ENCODE data around the gene ZNF507.
"Not testable (repeated sequence)": the region's sequence is repeated elsewhere in the genome, so short reads cannot be mapped to it uniquely, and the experiment has no call there.

Gene ZNF507

DNA sequence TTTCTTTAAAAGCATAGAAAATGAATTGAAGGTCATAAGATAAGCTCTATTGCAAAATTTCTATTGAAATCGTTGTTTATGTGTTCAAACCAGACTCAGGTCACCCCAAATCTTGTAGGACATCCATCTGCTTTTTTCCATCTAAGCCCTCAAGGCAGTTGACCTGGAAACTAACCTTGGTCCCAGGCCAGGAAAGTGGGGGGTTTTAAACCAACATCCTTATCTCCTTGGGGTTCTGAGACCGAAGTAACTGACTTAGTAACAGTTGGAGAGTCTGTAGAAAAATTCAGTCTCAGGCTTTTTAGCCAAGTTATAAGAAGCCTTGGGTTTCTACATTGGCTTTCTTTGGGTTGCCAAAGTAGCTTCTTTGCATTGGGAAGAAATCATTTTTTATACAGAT, 23.4 kb downstream of the ZNF507 start:
- no peak for DNase-seq

DNA sequence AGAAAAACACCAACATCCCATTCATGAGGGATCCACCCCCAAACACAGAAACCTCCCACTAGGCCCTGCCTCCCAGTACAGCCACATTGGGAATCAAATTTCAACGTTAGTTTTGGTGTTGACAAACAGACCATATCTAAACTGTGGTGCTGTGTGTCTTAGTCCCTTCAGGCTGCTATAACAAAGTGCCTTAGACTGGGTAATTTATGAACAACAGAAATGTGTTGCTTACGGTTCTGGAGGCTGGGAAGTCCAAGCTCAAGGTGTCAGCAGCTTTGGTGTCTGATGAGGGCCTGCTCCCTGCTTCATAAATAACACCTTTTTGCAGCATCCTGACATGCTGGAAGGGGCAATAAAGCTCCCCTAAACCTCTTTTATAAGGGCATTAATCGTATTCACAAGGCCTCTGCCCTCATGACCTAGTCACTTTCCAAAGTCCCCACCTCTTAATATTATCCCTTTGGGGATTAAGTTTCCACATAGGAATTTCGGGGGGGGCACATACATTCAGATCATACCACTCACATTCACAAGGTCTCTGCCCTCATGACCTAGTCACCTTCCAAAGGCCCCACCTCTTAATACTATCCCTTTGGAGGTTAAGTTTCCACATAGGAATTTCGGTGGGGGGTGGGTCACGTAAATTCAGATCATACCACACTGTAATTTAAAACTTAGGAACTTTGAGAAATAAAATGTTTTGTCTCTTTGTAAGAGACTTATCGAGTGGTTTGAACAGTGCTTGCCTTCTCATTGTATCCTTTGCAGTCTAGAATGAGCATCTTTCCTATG, 27.5 kb downstream of the ZNF507 start:
- DNase-seq = peak; percentile 70

DNA sequence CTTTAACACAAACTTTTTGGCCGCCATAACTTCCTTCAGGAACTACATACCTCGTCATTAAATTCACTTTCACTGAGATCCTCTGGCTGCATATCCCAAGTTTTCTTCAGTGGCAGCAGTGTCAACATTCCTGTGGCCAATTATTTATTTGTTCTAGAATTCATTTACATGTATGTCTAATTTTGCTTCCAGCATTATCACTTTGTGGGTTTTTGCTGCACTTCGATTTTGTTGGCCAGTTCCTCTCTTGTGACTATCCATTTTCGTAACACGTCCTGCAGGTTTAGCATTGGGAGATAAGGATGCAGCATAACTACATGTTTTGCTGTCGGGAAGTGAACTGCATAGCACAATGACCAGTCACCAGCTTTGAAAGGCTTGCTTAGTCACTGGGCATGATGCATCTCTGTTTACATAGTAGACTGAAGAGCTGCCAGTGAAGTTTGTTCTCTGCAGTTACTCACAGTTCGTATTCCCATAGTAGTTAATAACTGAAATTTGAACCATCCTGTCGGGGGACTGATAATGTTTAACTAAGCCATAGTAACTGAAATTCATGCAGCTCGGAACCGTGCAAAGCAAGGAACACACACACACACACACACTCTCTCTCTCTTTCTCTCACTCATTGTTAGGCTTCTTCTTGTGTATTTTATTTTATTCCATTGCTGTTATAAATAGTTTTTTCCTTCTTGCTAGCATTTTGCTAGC, 28.3 kb downstream of the ZNF507 start:
- DNase-seq = peak; percentile 99

DNA sequence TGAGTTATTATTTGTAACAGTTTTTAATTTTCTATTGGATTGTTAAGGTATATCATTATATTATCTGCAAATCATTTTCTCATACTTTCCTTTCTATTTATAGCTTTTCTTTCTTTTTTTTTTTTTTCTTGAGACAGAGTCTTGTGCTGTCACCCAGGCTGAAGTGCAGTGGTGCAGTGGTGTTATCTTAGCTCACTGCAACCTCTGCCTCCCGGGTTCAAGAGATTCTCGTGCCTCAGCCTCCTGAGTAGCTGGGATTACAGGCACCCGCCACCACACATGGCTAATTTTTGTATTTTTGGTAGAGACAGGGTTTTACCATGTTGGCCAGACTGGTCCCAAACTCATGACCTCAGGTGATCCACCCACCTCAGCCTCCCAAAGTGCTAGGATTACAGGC, 29.0 kb downstream of the ZNF507 start:
- DNase-seq = not testable (repeated sequence)

DNA sequence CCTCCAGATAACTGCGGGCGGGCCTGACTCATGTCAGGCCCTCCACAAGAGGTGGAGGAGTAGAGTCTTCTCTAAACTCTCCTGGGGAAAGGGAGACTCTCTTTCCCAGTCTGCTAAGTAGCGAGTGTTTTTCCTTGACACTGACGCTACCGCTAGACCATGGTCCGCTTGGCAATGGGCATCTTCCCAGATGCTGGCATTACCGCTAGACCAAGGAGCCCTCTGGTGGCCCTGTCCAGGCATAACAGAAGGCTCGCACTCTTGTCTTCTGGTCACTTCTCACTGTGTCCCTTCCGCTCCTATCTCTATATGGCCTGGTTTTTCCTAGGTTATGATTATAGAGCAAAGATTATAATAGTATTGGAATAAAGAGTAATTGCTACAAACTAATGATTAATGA, 31.7 kb downstream of the ZNF507 start:
- peak; percentile 6 for DNase-seq

DNA sequence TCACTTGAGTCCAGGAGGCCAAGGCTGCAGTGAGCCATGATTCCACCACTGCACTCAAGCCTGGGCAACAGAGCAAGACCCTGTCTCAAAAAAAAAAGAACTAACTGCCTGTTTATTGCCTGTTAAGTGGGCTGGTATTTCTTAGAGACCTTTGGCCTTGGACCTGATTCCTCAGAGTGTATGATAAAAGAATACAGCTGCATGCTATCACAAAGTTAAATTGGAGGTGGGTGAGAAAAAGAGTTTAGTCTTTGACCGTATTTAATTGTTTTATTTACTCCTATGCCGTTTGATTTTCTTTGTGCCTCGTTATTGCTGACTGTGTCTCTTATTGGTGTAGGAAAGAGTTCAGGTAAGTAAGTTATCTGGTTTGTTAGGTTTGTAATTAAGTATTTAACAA, 34.9 kb downstream of the ZNF507 start:
- DNase-seq = no peak

DNA sequence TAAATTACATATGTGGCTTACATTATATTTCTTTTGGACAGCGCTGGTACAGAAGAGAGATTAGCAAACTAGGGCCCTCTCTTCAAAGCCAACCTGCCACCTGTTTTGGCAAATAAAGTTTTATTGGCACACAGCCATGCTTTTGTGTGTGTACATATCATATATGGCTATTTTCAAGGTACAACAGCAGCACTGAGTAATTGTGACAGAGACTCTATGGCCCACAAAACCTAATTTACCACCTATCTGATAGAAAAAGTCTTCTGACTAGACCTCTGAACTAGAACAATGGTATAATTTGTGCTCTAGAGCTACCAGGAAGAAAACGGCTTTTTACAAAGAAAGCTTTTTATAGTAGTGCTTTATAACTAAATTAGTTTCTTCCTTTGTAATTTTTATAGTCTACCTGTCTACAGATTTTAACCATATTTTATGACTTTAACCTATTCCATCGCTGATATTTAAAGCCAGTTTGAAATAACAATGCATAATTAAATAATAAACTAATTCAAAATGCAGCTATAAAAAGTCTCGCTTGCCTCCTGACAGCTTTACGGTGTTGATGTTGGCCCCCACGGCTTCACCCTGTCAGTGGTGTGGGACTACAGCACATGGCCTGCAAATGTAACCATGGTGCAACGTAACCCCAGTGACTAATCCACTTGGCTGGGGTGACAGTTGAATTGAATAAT, 42.4 kb downstream of the ZNF507 start:
- DNase-seq = peak; percentile 37

DNA sequence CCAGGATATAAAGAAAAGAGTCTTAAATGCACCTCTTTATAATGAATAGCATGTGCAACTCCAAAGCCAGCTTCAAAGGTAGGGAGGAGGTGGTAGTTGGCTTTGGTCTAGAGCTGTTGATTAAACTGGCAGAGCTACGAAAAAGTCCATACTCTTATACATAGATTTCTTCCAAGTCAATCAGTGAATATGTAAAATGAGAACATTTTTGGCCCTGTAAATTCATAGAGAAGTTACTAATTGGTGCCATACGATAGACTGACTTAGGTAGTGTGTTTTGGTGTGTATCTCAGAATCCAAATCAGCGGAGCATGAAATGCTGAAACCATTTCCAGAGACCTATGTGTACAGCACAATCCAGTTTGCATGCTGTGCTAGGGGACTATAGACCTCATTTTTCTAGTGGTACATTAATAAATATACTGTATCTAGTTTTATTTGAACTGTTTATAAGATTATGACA, 43.0 kb downstream of the ZNF507 start:
- no peak for DNase-seq

DNA sequence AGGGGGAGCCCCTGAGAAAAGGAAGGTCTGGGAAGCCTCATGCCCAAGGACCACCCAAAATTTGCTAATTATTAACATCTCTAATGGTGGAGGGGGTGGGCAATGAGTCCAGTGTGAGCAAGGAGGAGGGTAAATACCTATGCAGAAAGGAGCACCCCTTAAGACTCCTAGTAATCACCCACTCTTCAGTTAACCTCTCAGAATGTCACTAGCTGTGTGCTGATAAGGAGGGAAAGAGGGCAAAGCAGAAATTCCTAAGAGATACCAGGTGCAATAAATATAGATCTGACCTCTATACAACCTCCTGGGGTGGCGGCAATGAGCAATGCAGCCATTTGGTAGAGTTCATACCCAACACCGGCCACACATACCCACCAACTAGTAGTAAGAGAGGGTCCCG, 47.5 kb downstream of the ZNF507 start:
- DNase-seq = no peak

DNA sequence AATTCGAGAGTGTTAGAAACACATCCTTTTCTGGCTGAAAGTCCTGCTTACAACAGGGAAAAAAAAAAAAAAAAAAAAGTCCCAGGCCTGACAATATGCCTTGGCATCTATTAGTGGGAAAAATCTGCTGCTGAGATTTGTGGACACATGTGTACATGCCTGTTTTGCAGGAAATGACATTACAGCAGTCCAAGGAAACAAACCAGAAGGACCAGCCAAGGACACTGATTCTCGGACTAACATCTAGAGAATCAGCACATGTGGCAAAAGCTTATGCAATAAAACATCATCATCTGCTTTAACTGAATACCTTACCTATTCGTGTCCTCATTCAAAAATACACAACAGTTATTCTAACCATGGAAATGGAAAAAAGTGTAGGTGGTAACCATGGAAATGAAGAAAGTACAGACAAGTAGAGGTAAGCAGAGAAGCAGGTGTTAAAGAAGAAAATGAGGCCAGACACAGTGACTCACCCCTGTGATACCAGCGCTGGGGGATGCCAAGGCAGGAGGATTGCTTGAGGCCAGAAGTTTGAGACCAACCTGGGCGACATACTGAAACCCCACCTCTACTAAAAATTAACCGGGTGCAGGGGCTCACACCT, 50.7 kb downstream of the ZNF507 start:
- DNase-seq = no peak

DNA sequence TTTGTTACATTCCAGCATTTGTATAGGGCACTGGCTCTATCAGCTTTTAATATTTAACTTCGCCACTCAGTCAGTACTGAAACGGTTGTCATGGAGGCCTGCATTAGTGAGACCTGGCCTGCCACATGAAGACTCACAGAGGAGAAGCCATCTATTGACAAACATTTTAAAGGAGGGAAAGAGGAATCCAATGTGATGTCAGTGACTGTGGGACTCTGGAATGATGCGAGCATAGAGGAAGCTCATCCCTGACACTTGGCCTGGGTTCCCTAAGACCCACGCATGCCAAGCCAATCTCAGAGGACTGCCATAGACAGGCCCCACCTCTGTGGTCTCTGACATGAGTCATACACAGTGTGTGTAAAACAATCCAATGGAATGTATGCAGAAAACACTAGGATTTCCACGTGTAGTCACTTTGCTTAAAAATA, 52.3 kb downstream of the ZNF507 start:
- peak; percentile 83 for DNase-seq

DNA sequence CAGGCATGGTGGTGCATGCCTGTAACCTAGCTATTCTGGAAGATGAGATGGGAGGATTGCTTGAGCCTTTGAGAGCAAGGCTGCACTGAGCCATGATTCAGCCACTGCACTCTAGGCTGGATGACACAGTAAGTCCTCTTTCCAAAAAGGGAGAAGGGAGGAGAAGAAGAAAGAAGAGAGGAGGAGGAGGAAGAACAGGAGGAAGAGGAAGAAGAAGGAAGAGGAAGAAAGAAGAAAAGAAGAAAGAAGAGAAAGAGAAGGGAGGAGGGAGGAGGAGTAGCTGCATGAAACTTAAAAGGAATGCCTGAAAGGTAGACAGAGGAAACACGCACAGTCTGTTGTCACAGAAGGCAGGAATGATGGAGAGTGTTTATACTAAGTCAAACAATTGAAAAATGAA, 56.6 kb downstream of the ZNF507 start:
- no peak for DNase-seq

DNA sequence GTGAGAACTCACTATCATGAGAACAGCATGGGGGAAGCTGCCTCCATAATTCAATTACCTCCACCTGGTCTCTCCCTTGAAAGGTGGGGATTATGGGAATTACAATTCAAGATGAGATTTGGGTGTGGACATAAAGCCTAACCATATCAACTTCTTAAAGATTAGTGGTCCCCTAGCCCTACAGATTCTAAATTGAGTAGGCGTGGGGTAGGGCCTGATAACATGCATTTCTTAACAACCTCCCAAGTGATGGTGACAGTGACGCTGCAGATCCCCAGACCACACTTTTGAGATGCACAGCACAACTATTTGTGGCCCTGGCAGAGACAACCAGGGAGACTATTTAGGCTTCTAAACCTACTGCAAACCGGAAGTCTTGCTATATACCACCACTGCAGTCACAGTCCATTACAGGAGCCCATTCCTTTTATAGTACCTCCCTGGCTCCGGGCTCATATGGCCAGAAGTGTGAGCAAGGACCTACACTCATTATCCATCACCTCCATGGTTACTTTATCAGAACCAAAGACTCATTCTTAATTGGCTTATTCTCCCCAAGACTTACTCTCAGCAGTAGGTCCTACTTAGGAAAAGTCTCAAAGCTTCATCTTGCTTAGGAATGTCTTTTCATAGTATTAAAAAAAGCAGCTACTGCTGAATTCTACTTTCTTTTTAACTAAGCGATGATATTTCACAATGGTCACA, 58.0 kb downstream of the ZNF507 start:
- no peak for DNase-seq

DNA sequence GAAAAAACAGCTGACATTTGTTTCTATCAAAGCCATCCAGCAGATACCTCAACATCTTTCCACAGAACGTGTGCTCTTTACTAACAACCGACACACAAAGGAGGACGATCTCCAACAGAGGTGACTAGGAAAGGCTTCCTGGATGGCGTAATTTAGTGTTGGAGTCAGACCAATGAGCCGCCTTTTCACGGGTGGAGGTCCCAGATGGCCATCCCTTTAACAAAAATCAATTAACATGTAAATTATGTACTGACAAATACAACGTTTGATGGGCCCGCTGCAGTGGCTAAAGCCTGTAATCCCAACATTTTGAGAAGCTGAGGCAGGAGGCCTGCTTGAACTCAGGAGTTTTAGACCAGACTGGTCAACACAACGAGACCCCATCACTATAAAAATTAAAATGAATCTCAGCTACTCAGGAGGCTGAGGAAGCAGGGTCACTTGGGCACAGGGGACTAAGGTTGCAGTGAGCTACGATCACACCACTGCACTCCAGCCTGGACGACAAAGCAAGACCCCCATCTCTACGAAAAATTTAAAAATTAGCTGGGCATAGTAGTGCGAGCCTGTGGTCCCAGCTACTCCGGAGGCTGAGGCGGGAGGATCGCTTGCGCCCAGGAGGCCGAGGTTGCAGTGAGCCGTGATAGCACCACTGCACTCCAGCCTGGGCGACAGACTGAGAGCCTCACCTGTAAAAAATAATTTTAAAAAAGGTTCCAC, 59.0 kb downstream of the ZNF507 start:
- DNase-seq = no peak

DNA sequence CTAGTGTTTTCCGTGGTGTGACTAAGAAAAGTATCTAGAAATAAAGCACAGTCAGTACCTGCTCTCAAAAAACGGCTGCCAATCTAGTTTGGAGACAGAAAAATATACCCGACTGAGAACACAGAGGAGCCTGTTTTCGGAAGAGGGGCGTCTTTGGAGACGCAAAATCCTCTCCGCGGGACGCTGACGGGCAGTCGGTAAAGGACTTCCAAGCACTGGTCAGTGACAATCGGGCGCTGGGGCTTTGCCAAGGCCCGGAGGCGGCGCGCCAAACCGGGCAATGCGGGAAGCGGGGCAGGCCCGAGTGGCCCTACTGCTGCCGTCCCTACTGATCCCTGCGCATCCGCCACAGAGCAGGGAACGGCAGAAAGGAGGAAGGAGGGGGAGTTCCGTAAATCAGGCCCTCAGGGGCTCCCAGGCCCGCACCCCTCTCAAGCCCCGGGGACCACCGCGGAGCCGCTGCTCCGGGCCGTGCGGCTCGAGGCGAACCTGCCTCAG, 59.6 kb downstream of the ZNF507 start:
- peak; percentile 40 for DNase-seq

DNA sequence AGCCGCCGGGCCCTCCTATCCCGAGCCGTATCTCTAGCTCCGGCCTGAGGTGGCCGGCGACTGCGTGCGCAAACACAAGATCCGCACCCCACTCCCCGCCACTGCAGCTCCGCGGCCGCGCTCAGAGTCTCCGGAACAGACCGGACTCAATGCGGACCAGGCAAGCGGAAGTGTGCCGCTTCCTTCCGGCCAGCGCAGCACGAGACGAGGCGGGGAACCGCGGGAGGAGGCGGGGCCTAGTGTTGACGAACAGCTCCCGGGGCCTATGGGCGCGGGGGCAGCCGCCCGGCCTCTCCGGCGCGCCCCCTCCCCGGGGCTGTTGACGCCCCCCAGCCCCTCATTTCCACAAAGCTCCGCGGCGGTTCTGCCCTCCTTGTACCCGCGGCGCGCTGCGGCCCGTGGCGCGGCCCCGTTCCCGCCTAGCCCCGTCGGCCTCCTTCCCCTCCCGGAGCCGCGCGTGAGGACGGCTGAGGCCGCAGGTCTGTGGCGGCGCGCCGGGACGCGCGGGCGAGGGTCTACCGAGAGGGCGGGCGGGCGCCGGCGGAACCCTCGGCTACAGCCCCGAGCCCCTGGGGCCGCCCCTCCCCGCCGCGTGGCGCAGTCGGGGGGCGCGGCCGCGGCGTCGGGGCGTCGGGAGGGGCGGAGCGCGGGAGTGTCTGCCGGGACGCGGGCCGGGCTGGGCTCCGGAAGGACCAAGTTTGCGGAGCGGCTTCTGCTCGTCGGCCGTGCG, 60.2 kb downstream of the ZNF507 start, which contains the start of gene DPY19L3:
DPY19L3 (plus strand) TSS at position 340 of the 730 bp plus-strand sequence. CDS start 2,484 bp downstream, outside the sequence.
- DNase-seq = peak; percentile 91

DNA sequence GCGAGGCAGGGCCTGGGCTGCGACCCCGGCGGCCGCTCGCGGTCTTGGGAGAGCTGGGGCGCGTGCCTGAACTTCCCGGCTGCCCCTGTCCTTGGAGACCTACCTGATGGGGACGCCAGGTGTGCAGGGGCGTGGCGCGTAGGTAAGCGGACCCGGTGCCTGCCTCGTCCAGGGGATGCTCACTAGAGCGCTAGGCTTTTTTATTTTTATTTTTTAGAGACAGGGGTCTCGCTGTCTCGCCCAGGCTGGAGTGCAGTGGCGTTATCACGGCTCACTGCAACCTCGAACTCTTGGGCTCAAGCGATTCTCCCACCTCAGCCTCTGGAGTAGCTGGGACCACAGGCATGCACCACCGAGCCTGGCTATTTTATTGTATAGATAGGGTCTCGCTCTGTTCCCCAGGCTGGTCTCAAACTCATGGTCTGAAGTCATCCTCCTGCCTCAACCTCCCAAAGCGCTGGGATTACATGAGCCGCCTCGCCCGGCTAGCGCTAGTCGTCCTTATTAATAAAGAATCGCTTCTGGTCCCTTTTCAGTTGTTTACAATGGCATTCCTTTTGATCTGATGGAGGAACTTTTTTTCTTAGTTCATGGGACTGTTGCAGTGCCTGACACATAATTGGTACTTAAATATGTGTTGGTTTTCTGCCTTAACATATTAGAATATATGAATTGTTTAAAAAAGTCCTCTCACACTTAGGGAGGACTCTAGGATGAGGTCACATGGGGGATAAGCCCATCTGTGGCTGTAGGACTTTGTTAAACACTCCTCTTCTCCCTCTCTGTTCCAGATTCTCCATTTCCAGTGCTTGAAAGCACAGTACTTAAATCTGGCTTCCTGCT, 61.0 kb downstream of the ZNF507 start:
- peak; percentile 12 for DNase-seq

DNA sequence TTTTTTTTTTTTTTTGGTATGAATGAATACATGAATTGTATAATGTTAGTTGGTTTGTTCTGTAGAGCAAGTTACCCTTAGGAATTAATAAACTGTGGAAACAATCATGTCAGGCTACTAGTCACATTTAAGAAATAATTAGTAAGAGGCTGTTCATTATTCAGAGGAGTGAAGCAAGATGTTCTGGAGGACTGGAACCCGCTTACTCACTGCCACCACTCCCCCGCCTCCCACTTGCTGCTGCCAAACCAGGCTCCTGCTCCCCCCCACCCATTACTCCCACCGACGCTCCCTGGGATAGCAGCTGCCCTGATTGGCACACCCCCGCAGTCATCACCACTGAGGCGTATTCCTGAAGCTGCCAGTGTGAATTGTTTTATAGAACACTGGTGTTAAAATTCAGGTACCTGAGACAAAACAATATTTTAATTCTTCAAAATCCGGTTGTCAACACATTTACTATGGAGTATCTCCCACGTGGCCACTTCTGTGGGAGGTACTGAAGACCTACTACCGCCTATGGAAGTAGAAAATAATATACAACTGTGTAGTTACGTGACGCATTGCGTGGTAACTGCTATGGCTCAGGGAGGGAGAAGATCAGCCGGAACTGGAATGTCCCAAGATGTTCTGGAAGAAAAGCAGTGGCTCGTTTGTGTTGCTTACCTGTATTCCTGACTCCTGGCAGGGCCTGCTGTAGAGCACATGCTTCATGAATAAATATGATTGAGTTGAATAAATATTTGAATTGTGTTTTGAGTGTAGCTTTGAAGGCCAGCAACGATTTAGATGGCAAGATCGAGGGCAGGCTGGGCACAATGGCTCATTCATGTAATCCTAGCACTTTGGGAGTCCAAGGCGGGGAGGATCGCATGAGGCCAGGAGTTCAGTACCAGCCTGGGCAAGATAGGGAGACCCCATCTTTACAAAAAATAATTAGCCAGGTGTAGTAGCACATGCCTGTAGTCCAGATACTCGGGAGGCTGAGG, 61.9 kb downstream of the ZNF507 start:
- peak; percentile 16 for DNase-seq
